ENCODE data around the gene UBASH3B.
A peak's percentile ranks its signal among the peaks of the same experiment; 100 is the strongest.
"Not testable (repeated sequence)": the region's sequence is repeated elsewhere in the genome, so short reads cannot be mapped to it uniquely, and the experiment has no call there.

Gene UBASH3B, protein sequence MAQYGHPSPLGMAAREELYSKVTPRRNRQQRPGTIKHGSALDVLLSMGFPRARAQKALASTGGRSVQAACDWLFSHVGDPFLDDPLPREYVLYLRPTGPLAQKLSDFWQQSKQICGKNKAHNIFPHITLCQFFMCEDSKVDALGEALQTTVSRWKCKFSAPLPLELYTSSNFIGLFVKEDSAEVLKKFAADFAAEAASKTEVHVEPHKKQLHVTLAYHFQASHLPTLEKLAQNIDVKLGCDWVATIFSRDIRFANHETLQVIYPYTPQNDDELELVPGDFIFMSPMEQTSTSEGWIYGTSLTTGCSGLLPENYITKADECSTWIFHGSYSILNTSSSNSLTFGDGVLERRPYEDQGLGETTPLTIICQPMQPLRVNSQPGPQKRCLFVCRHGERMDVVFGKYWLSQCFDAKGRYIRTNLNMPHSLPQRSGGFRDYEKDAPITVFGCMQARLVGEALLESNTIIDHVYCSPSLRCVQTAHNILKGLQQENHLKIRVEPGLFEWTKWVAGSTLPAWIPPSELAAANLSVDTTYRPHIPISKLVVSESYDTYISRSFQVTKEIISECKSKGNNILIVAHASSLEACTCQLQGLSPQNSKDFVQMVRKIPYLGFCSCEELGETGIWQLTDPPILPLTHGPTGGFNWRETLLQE

DNA sequence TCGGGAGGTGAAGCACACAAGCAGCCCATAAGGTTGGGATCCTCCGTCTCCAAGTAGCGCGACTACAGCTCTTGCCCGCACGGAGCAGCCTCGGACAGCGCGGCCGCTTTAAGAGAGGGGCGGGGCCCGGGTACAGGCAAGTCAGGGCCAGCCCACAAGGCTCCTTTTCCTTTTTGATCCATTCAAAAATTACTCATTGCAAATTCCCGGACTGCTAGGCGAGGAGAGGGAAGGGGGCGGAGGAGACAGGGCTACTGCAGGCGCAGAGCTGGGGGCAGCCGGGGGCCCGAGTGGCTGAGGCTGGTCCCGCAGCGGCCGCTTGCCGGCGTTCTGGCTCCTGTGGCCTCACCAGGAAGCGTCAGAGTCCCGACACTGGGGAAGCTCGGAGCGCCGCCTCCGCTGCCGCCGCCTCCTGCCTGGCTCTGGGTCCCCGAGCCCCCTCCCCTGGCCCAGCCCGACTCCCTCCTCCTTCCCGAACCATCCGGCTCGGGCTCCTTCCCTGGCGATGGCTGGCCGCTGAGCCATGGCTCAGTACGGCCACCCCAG is at the start of gene UBASH3B:
Gene UBASH3B, plus strand, starts transcription at position 196 of the 546 bp plus-strand sequence. Its CDS starts 328 bp downstream, at position 524.
- peak; percentile 55 to 65 for DNase-seq (ENCODE audit: low read depth in 2 of 2)

DNA sequence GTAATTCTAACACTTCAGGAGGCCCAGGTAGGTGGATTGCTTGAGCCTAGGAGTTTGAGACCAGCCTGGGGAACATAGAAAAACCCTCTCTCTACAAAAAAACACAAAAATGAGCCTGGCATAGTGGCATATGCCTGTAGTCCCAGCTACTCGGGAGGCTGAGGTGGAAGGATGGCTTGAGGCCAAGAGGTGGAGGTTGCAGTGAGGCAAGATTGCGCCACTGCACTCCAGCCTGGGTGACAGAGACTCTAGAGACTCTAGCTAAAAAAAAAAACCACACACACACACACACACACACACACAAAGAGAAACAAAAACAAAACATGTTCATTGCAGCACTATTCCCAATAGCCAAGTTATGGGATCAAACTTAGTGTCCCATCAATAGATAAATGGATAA is 48.4 kb upstream of the UBASH3B start:
- not testable (repeated sequence) for DNase-seq (ENCODE audit: low read depth in 2 of 2)

DNA sequence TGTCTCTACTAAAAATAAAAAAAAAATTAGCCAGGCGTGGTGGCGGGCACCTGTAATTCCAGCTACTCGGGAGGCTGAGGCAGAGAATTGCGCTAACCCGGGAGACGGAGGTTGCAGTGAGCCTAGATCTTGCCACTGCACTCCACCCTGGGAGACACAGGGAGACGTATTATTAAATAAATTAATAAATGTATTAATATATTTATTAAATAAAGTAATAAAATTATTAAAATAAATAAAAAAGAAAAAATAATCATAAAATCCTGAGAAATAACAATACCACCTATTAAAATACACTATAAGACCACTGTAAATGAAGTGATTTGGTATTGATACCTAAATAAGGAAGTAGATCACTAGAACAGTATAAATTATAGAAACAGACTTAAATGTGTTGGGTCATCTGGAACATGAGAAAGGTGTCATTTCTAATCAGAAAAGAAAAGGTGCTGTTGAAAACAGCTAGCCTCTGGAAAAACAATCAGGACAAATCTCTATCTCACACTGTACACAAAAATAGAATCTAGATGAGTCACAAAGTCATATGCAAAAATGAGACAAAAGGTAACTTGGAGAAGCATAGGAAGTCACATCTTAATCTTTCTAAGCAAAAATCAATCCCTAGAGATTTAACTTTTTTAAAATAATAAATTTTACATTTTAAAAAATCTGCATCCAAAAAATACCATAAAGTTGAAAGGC is 43.2 kb upstream of the UBASH3B start:
- no peak for DNase-seq (ENCODE audit: low read depth in 2 of 2)

DNA sequence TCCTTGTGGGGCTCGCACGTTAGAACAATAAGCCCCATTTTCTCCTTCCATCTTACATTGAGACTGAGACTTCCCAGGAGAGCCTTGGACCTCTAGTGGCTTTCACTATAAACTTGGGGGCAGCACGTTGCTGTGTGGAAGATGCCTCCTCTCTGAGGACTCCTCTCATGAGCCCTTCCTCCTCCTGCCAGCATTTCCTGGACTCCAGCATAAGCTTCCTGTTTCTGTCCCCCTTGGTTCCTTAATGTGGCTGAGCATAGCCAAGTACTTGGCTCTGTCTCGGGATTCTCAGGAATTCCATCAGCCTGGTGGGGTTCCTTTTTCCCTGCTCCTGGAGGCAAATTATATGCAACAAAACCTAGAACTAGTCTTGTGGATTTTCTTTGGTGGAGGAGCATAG is 38.8 kb upstream of the UBASH3B start:
- DNase-seq (ENCODE audit: low read depth in 2 of 2) = no peak

DNA sequence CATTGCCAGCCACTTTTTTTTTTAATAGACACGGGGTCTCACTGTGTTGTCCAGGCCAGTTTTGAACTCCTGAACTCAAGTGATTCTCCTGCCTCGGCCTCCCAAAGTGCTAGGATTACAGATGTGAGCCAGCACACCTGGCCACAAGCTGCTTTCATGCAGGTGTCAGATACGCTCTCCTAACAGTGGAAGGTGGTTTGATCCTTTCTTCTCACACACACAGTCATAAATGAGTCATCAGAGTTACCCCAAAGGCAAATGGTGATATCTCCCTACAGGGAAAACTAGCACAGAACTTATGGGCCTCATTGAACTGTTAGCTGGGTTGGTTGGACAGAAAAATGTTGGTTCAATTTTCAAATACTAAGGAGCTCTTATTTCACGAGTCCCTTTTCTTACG is 38.2 kb upstream of the UBASH3B start:
- DNase-seq (ENCODE audit: low read depth in 2 of 2) = no peak

DNA sequence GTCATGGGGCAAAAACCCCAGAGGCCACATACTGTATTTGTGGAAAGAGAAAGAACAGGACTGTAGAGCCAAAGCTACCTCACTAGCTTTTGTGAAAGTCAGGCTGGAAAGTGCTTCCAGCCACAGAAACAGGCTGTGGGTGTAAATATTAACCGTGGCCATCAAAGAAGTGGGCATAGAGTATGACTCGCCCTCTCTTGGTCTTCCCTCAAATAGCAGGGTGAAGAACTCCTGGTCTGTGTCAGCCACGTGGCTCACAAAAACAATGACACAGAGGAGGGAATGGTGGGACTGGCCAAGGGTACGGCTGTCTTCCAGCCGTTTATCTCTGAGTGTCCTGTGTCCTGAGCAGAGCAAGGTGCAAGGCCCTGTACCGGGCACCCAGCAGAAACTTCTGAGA is 37.6 kb upstream of the UBASH3B start:
- DNase-seq (ENCODE audit: low read depth in 2 of 2) = no peak

DNA sequence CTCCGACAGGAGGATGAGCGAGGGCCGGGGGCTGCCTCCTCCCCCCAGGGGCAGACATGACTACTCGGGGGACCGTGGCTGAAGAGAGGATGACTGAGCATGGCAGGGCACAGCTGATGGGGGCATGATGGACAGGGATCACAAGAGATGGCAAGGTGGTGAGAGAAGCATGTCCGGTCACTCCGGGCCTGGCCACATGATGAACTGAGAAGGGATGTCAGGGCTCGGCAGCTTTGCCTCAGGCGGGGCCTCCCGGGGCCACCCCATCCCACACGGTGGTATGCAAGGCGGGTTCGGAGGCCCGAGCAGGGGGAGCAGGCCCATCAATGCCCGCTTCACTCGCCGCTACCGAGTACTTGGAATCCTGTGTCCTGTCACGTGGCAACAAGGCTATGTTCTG is 36.6 kb upstream of the UBASH3B start:
- DNase-seq (ENCODE audit: low read depth in 2 of 2) = no peak

DNA sequence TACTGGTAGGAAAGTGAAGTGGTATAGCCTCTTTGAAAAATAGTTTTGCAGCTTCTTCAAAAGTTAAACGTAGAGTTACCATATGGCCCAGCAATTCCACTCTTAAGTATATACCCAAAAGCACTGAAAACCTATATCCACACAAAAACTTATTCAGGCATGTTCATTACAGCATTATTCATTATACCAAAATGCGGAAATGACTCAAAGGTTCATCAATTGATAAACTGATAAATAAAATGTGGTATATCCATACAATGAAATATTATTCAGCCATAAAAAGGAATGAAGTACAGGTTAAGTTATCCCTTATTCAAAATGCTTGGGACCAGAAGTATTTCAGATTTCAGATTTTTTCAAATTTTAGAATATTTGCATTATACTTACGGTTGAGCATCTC is 35.8 kb upstream of the UBASH3B start:
- no peak for DNase-seq (ENCODE audit: low read depth in 2 of 2)

DNA sequence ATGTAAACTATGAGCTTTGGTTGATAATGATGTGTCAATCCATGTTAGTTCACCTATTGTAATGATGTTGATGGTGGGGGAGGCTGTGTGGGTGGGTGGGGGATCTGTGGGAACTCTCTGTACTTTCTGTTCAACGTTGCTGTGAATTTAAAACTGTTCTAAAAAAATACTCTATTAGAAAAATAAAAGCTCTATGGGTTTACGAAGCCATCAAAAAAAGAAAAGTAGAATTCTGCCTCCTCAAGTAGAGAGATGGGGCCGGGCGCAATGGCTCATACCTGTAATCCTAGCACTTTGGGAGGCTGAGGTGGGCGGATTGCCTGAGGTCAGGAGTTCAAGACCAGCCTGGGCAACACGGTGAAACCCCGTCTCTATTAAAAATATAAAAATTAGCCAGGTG is 30.0 kb upstream of the UBASH3B start:
- not testable (repeated sequence) for DNase-seq (ENCODE audit: low read depth in 2 of 2)

DNA sequence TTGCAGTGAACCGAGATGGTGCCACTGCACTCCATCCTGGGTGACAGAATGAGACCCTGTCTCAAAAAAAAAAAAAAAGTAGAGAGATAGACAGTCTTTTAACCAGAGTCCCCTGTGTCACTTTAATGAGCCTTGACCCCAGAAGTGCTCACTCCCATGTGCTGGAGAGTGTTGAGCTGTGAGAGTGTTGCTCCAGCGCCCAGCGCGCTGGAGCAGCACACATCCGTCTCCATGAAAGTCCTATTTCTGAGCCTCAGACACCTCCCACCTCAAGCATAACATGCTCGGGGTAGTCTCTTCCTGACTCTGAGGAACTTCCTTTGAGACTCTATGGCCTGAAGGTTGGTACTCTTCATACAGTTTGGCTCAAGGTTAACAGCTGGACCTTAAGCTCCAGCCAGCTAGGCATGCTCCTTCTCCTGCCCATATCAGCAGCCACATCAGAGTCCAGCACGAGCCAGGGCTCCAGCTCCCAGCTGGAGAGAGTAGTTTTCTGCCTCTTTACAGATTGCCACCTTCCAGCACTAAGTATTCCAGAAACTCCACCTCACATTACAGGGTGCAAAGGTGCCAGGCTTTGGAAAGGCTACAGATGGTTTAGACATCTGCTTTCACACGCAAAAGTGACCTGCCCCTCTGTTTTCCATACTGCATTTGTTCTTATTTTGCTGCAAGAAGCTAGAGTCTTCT is 29.4 kb upstream of the UBASH3B start:
- no peak for DNase-seq (ENCODE audit: low read depth in 2 of 2)

DNA sequence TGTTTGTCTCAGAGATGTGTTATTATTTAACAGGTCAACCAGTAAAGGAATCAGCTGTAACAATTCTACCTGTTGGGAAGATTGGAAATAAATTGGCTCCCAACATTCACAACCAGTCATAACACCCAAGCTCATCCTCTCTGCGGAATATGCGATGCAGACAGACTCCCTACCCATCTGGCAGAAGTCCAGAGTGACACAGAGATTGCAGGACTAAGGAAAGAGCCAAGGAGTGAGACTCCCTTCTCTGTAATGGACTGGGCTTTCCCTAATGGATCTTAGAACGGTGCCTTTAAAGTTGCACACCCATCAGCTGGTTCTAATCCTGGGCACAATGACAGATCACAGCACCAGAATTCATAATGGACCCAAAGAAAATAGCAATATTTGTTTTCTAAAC is 27.8 kb upstream of the UBASH3B start:
- no peak for DNase-seq (ENCODE audit: low read depth in 2 of 2)

DNA sequence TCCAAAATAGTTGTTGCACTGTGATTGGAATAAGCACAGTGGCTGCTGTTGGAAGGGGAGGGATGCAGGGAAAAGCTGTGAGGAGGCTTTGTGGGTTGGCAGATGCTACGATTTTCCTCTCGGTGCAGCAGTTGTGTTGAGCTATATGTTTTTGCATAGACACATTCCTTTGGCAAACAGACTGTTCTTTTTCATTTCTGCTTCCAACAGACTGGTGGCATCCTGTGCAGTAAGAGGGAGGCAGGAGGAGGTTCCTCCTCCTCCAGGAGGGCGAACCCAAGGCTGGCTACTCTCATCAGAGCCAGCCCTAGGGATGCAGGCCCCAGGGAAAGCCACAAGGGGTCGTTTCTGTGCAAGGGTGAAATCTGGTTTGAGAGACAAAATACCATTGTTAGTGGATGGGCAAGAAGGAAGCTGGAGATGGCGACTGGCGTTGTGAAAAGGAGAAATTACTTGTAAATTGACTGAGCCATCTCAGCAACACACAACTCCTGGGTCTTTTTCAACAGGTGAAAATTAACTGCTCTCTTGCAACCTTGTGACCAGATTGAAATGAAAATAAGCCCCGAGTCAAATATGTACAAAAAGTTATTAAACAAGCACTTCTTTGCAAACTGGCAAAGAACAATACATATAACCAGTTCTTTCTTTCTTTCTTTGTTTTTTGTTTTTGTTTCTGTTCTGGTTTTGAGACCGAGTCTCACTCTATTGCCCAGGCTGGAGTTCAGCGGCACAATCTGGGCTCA is 26.5 kb upstream of the UBASH3B start:
- DNase-seq (ENCODE audit: low read depth in 2 of 2) = peak; percentile 54 to 59

DNA sequence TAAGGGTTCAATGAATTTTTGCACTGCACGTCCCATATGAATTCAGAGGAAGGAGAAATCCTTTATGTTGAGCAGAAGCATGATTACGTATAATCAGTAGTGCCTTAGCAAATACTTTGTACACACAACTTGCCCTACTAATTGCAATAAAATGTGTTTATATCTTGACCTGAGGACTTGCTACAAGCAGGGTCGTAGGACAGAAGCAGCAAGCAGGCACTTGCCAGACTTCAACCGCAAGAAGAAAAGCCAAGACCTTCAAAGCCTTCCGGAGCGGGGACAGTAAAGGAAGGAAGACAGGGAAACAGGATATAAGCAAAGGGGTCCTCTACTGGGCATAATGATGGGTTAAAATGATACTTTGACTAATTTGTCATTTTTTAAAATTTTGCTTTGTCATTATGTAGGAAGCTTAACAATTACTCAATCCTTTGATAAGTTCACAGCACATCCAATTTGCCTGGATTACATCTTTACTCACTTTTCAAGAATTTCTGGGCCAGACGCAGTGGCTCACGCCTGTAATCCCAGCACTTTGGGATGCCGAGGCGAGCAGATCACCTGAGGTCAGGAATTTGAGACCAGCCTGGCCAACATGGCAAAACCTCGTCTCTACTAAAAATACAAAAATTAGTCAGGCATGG is 23.2 kb upstream of the UBASH3B start:
- no peak for DNase-seq (ENCODE audit: low read depth in 2 of 2)

DNA sequence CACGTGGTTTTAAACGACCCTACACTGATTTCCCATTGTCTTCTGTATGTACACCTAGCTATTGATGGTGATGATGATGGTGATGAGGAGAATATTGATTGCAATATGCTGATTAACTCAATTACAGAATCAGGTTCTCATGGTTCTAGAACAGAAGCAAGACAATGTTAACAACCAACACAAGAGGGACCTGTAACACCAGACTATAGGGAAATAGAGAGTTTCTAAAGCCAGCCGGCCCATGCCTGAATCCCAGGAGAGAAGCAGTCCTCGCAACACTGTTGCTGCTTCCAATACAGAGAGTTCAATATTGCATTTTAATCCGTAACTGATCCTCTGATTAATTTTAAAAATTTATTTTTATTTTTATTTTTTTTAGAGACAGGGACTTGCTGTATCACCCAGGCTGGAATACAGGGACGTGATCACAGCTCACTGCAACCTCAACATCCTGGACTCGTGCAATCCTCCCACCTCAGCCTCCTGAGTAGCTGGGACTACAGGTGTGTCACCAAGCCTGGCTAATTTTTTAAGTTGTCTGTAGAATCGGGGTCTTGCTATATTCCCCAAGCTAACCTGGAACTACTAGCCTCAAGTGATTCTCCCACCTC is 22.2 kb upstream of the UBASH3B start:
- DNase-seq (ENCODE audit: low read depth in 2 of 2) = no peak

DNA sequence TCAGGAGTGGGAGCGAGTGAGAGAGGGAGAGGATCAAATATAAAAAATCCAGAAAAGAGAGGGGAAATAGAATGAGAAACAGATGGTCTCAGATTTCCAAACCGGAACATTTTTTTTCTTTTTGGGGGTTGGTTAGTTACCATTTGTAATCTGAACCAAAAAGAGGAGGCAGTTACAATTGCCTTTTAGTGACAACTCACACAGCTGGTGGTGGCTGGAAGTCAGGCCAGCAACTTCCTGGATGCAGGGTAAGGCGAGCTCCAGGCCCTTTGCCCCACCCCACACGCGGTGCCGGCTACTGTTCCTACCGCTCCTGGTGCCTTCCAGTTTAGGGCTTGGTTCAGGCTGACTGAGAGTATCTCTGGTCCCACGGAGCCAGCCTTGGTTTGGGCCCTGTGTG is 21.0 kb upstream of the UBASH3B start:
- DNase-seq (ENCODE audit: low read depth in 2 of 2) = no peak

DNA sequence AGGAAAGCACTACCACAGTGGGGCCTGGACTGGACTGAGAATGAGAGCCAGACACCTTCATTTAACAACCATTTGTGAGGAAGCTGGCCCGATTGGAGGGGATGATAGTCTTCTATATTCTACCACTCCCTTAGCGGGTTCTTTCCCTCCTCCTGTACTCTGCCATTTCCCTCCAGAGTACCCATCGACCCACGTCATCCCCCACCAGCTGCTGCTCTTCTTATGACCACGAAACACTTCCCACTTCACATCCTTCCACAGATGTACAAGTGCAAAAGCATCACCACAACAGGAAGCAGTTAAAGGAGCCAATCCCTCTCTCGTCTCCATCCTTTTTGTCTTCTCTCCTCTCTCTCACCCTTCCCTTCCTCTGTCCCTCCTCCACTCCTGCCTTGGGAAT is 18.0 kb upstream of the UBASH3B start:
- no peak for DNase-seq (ENCODE audit: low read depth in 2 of 2)

DNA sequence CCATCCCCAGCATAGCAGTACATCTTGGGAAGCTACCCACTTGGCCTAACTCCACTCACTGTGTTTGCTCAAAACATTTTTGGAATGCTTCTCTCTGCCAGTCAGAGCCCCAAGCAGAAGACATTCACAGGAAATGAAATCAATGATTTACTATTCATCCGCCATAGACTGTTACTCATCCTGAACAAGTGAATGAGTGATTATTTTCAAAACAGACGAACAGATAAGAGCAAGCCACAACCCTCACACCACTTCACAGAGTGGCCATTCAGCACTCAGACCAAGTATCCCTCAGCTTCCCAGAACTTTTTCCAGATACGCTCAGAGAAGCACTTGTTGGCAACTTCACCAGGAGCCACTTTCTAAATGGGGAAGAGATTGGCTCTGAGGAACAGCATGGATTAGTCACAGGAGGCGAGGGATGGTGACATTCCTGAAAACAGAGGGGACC is 13.0 kb upstream of the UBASH3B start:
- DNase-seq (ENCODE audit: low read depth in 2 of 2) = no peak

DNA sequence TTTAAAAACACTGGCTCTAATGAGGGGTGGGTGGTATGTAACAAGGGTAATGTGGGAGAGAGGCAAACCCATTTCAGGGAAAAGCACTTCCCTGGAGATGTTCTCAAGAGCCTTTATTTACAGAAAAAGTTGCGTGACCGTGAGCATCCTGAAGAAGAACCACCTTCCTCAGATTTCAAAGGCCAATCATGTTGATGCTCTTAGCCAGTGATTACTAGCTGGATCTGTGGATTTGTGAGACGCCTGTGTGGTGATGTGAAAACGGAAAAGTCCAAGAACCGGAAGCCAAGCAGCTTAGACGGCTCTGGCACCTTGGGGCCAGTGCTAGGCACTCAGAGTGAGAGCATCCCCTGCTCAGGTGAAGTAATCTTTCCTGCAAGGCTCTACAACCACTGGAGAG is 12.6 kb upstream of the UBASH3B start:
- DNase-seq (ENCODE audit: low read depth in 2 of 2) = no peak

DNA sequence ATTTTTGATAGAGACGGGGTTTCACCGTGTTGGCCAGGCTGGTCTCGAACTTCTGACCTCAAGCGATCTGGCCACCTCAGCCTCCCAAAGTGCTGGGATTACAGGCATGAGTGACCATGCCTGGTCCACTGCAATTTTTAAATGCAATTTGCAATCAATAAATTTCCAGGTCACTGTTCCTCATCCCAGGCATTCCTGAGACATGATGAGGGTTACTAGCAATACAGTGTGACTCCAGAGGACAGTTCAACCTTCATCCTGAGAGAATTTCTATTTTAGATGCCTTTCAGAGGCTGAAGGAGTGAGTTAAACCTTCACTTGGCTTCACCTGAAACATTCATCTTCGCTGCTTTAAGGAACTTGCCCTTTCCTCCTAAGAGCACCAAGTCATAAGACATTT is 9.7 kb upstream of the UBASH3B start:
- DNase-seq (ENCODE audit: low read depth in 2 of 2) = no peak

All from stimulated activated CD4-positive, alpha-beta T cell treated with anti-CD3 and anti-CD28 coated beads, Interleukin-4, amount 100 ng/mL, for 48 hours (primary cell).